CD8-positive, alpha-beta memory T cell (primary cell): ENCODE data around the gene ATP8A2. TPM values are rescaled to one million over a fixed set of nuclear protein-coding genes. Genes with fewer than 3 reads are reported as not detected.

Experiments
- CTCF ChIA-PET: fragments of 350-600 bp; sonication (Branson Sonifier 250); formaldehyde crosslinking; loops from one replicate; lab custom pipeline; 2021; ENCODE audit warnings: antibody characterized with exemption; lab: Charles Lee
- POLR2A ChIA-PET: fragments of 350-600 bp; sonication (Branson Sonifier 250); formaldehyde crosslinking; loops from one replicate; lab custom pipeline; 2021; ENCODE audit warnings: antibody characterized with exemption; lab: Charles Lee
- DNase-seq, 5 donors: peaks; one replicate each; pipeline versions ENCODE4 v3.0.0 to v3.0.0-alpha.2; 2020 to 2022; ENCODE audit warnings: mixed read lengths in 1 of 5
- H3K27ac ChIP-seq: one replicate; pipeline ENCODE4 v1.7.0; 2013; ENCODE audit warnings: low read depth, mild to moderate bottlenecking, low read length, moderate library complexity
- H3K27me3 ChIP-seq: 2 replicates; pipeline ENCODE4 v1.7.0; 2013; ENCODE audit warnings: low read length, mild to moderate bottlenecking; ENCODE audit not compliant: insufficient read depth, poor library complexity, severe bottlenecking
- H3K36me3 ChIP-seq: 2 replicates; pipeline ENCODE4 v1.7.0; 2013; ENCODE audit warnings: mild to moderate bottlenecking, low read length, moderate library complexity; ENCODE audit not compliant: insufficient read depth
- H3K4me1 ChIP-seq: 2 replicates; pipeline ENCODE4 v1.7.0; 2013; ENCODE audit warnings: mild to moderate bottlenecking, low read length, moderate library complexity; ENCODE audit not compliant: insufficient read depth
- H3K4me3 ChIP-seq: 2 replicates; pipeline ENCODE4 v1.7.0; 2013; ENCODE audit warnings: mild to moderate bottlenecking, low read length
- H3K9me3 ChIP-seq: 2 replicates; pipeline ENCODE4 v1.7.0; 2013; ENCODE audit warnings: mild to moderate bottlenecking, low read length
- H3K27ac Mint-ChIP-seq, 8 donors: one replicate each; pipeline ENCODE4 v1.8.0; 2020 to 2021; ENCODE audit warnings: mixed read lengths in 8 of 8, mild to moderate bottlenecking in 6 of 8, inconsistent platforms in 3 of 8, moderate library complexity in 3 of 8
- H3K27me3 Mint-ChIP-seq, 2 donors: one replicate each; pipeline ENCODE4 v1.8.0; 2020 to 2021; ENCODE audit warnings: mixed read lengths in 2 of 2, mild to moderate bottlenecking in 1 of 2, moderate library complexity in 1 of 2
- H3K36me3 Mint-ChIP-seq, 3 donors: one replicate each; pipeline ENCODE4 v1.8.0; 2020 to 2021; ENCODE audit warnings: mixed read lengths in 3 of 3, inconsistent platforms in 1 of 3, mild to moderate bottlenecking in 1 of 3
- H3K4me1 Mint-ChIP-seq, 3 donors: one replicate each; pipeline ENCODE4 v1.8.0; 2020 to 2021; ENCODE audit warnings: mixed read lengths in 3 of 3, inconsistent platforms in 1 of 3, mild to moderate bottlenecking in 1 of 3
- H3K4me3 Mint-ChIP-seq, 7 donors: one replicate each; pipeline ENCODE4 v1.8.0; 2020 to 2021; ENCODE audit warnings: mixed read lengths in 7 of 7, mild to moderate bottlenecking in 6 of 7, moderate library complexity in 4 of 7, inconsistent platforms in 2 of 7
- H3K9me3 Mint-ChIP-seq, 5 donors: one replicate each; pipeline ENCODE4 v1.8.0; 2020 to 2022; ENCODE audit warnings: mixed read lengths in 5 of 5, mild to moderate bottlenecking in 3 of 5, moderate library complexity in 2 of 5, inconsistent platforms in 1 of 5
- polyA plus RNA-seq: library from polyadenylated mRNA; unstranded; fragments of 300-500 nt; fragmentation: Illumina TruSeq; gene quantifications from one replicate; pipeline ENCODE4 v1.2.3, GENCODE V29; 2021
- total RNA-seq, 2 experiments: library from RNA; stranded (reverse); gene quantifications; one replicate each; pipeline ENCODE4 v1.2.3, GENCODE V29; 2021

ATP8A2 gene
- total and polyA plus RNA-seq, 3 experiments from 2014 or later, result 0.26 to 0.63 (median 0.58) TPM

DNA sequence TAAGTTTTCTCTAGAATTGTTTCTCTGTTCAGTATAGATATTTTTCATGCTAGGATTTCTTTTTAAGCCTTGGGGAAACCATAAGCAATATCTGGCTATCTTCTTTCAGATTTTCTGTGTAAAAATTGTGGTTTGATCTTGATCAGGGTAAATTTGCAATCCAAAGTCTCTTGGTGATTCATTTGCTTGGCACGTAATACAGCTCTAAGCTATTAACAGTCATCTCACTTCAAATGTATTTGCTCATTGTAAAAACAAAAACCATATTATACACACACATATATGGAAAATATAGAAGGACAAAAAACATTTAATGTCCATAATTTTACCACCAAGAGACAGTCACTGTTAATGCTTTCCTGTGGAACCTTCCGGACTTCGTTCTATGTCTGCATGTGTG is 489.1 kb downstream of the ATP8A2 start:
- H3K36me3 ChIP-seq, result no peaks in the 10 kb centered on the region
- H3K27ac Mint-ChIP-seq, result no peak overlapping the region
- no peak overlapping the region for H3K4me3 ChIP-seq
- no peak for DNase-seq
- POLR2A ChIA-PET, result no interaction called here
- no peaks in the 10 kb centered on the region for H3K4me1 ChIP-seq
- CTCF ChIA-PET, result no interaction called here
- no peak overlapping the region for H3K4me3 Mint-ChIP-seq
- H3K4me1 Mint-ChIP-seq, result peaks cover 0 to 3% (median 0%) of the 10 kb centered on the region in 3 donors
- H3K9me3 ChIP-seq, result no peaks in the 10 kb centered on the region
- H3K27me3 ChIP-seq, result no peaks in the 10 kb centered on the region
- H3K9me3 Mint-ChIP-seq, result peaks cover 0 to 2% (median 0%) of the 10 kb centered on the region in 5 donors
- peaks cover 4 to 12% of the 10 kb centered on the region in 2 donors for H3K27me3 Mint-ChIP-seq
- no peak overlapping the region for H3K27ac ChIP-seq
- H3K36me3 Mint-ChIP-seq, result peaks cover 0 to 2% (median 0%) of the 10 kb centered on the region in 3 donors

GRCh38 chr13:25862156-25862555 is 490.4 kb downstream of the ATP8A2 start:
- H3K27me3 Mint-ChIP-seq, result peaks cover 8 to 9% of the 10 kb centered on the region in 2 donors
- Histone ChIP-seq H3K27ac (no peak overlapping the region), H3K36me3 (no peaks in the 10 kb centered on the region), H3K9me3 (no peaks in the 10 kb centered on the region), H3K4me1 (no peaks in the 10 kb centered on the region), H3K27me3 (no peaks in the 10 kb centered on the region), H3K4me3 (no peak overlapping the region)
- H3K4me1 Mint-ChIP-seq, result no peaks in the 10 kb centered on the region
- POLR2A ChIA-PET, result no interaction called here
- no peak for DNase-seq
- no peak overlapping the region for H3K4me3 Mint-ChIP-seq
- H3K27ac Mint-ChIP-seq, result no peak overlapping the region
- CTCF ChIA-PET, result no interaction called here
- peaks cover 0 to 2% (median 0%) of the 10 kb centered on the region in 3 donors for H3K36me3 Mint-ChIP-seq
- H3K9me3 Mint-ChIP-seq, result peaks cover 0 to 2% (median 0%) of the 10 kb centered on the region in 5 donors

GRCh38 chr13:25864116-25864515 is 492.3 kb downstream of the ATP8A2 start:
- Histone ChIP-seq H3K4me1 (no peaks in the 10 kb centered on the region), H3K27me3 (no peaks in the 10 kb centered on the region), H3K36me3 (no peaks in the 10 kb centered on the region), H3K27ac (no peak overlapping the region), H3K4me3 (no peak overlapping the region), H3K9me3 (no peaks in the 10 kb centered on the region)
- POLR2A ChIA-PET, result no interaction called here
- H3K27ac Mint-ChIP-seq, result no peak overlapping the region
- CTCF ChIA-PET, result no interaction called here
- H3K27me3 Mint-ChIP-seq, result peaks cover 4 to 6% of the 10 kb centered on the region in 2 donors
- H3K4me1 Mint-ChIP-seq, result no peaks in the 10 kb centered on the region
- no peak for DNase-seq
- H3K9me3 Mint-ChIP-seq, result peaks cover 0 to 2% (median 0%) of the 10 kb centered on the region in 5 donors
- H3K4me3 Mint-ChIP-seq, result no peak overlapping the region
- H3K36me3 Mint-ChIP-seq, result peaks cover 0 to 2% (median 0%) of the 10 kb centered on the region in 3 donors

DNA sequence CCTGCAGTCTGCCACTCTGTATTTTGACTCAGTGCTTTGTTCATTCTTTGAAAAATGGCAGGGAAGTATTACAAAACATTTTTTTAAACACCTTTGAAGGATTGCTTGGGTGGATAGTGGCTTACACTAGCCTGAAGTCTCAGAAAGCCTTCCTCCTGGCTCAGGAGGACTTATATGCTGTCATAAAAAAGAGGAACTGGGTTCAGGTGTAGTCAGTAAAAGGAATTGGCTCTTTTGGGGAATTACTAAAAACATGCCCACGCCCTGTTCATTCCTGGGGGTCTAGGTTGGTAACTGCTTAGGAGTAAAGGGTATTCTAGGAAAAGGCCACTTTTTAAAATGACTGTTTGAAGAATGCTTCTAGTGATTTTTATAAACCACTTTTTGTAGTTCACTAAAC is 493.2 kb downstream of the ATP8A2 start:
- no peak overlapping the region for H3K27ac Mint-ChIP-seq
- CTCF ChIA-PET, result no interaction called here
- no peak for DNase-seq

DNA sequence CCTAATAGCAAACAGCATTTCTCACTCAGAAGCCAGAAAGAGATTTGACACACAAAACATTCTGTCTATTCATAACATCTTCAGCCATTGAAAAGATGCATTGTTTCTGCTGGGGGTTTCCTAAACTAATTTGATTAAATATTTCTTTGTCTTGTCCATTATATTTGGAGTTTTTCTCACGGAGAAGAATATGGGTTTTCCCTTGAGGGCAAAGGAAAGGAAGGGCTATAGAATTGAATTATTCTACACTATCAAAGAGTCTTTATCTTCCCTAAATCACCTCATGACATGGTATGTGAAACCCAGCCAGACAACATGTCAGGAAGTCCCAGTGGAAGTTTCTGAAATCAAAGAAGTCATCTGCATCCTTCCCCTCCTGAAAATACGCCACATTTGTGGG is 493.6 kb downstream of the ATP8A2 start:
- no peak for DNase-seq
- Mint-ChIP-seq H3K9me3 (no peaks in the 10 kb centered on the region), H3K4me3 (no peak overlapping the region), H3K27ac (no peak overlapping the region), H3K36me3 (peaks cover 0 to 1% (median 0%) of the 10 kb centered on the region in 3 donors), H3K4me1 (no peaks in the 10 kb centered on the region), H3K27me3 (peaks cover 4 to 6% of the 10 kb centered on the region in 2 donors)
- Histone ChIP-seq H3K36me3 (no peaks in the 10 kb centered on the region), H3K27me3 (no peaks in the 10 kb centered on the region), H3K9me3 (no peaks in the 10 kb centered on the region), H3K27ac (no peak overlapping the region), H3K4me1 (no peaks in the 10 kb centered on the region), H3K4me3 (no peak overlapping the region)
- CTCF ChIA-PET, result no interaction called here
- POLR2A ChIA-PET, result no interaction called here

More for the DNA sequence above, 493.2 kb downstream of the ATP8A2 start:
- Histone ChIP-seq H3K4me3 (no peak overlapping the region), H3K4me1 (no peaks in the 10 kb centered on the region), H3K27me3 (no peaks in the 10 kb centered on the region), H3K27ac (no peak overlapping the region), H3K36me3 (no peaks in the 10 kb centered on the region), H3K9me3 (no peaks in the 10 kb centered on the region)
- peaks cover 0 to 2% (median 0%) of the 10 kb centered on the region in 3 donors for H3K36me3 Mint-ChIP-seq
- H3K27me3 Mint-ChIP-seq, result peaks cover 4 to 6% of the 10 kb centered on the region in 2 donors
- POLR2A ChIA-PET, result no interaction called here
- H3K4me1 Mint-ChIP-seq, result no peaks in the 10 kb centered on the region
- H3K4me3 Mint-ChIP-seq, result no peak overlapping the region
- H3K9me3 Mint-ChIP-seq, result no peaks in the 10 kb centered on the region

DNA sequence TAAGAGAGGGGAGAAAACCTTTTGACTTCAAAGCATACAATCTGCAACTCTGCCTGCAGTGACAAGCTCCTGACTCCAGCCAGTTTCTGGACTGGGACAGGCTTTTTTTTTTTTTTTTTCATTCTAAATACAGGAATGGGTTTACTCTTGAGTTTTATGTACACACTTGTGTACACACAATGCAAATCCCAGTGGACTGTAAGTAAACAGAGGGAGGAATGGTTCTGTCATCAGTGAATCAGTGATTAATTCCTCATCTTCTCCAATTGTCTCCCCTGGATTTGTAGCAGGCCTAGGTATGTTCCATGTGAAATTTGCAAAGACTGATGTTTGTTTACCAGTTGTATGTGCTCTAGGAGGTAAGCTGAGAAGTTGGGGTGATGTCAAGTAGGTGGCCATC is 495.3 kb downstream of the ATP8A2 start:
- Histone ChIP-seq H3K27me3 (no peaks in the 10 kb centered on the region), H3K4me3 (no peak overlapping the region), H3K9me3 (no peaks in the 10 kb centered on the region), H3K4me1 (no peaks in the 10 kb centered on the region), H3K27ac (no peak overlapping the region), H3K36me3 (no peaks in the 10 kb centered on the region)
- peaks cover 4 to 7% of the 10 kb centered on the region in 2 donors for H3K27me3 Mint-ChIP-seq
- peaks cover 8 to 16% (median 16%) of the 10 kb centered on the region in 3 donors for H3K4me1 Mint-ChIP-seq
- no peak overlapping the region for H3K27ac Mint-ChIP-seq
- no peak for DNase-seq
- H3K9me3 Mint-ChIP-seq, result no peaks in the 10 kb centered on the region
- H3K36me3 Mint-ChIP-seq, result no peaks in the 10 kb centered on the region
- no peak overlapping the region for H3K4me3 Mint-ChIP-seq
- ChIA-PET CTCF (no interaction called here), POLR2A (no interaction called here)

GRCh38 chr13:25868490-25868889 is 496.7 kb downstream of the ATP8A2 start:
- CTCF ChIA-PET, result no interaction called here
- Histone ChIP-seq H3K27me3 (no peaks in the 10 kb centered on the region), H3K36me3 (no peaks in the 10 kb centered on the region), H3K4me1 (peaks cover 7% of the 10 kb centered on the region), H3K4me3 (no peak overlapping the region), H3K27ac (no peak overlapping the region), H3K9me3 (no peaks in the 10 kb centered on the region)
- Mint-ChIP-seq H3K4me3 (no peak overlapping the region), H3K4me1 (peaks cover 8 to 27% (median 23%) of the 10 kb centered on the region in 3 donors), H3K27me3 (peaks cover 4 to 10% of the 10 kb centered on the region in 2 donors), H3K36me3 (no peaks in the 10 kb centered on the region), H3K27ac (no peak overlapping the region), H3K9me3 (no peaks in the 10 kb centered on the region)
- no peak for DNase-seq
- POLR2A ChIA-PET, result no interaction called here

DNA sequence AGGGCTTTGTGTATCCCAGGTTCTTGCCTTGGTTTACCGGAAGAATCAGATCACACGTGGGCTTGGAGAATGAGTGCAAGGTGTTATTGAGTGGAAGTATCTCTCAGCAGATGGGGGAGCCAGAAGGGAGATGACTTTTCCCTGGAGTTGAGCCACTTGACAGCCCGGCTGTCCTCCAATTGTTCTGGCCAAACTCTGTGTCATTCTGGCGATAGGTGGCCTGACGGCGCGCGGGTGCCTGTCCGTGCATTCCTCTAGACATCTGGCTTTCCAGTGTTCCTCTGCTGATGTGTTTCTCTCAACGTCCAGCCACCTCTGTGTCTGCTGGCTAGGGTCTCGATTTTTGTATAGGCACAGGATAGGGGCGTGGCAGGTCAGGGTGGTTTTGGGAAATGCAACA is 498.2 kb downstream of the ATP8A2 start:
- Histone ChIP-seq H3K4me3 (no peak overlapping the region), H3K27ac (no peak overlapping the region), H3K36me3 (no peaks in the 10 kb centered on the region), H3K9me3 (no peaks in the 10 kb centered on the region), H3K27me3 (no peaks in the 10 kb centered on the region), H3K4me1 (peaks cover 19% of the 10 kb centered on the region)
- H3K4me1 Mint-ChIP-seq, result peaks cover 21 to 42% (median 37%) of the 10 kb centered on the region in 3 donors
- no peaks in the 10 kb centered on the region for H3K36me3 Mint-ChIP-seq
- POLR2A ChIA-PET, result no interaction called here
- H3K27ac Mint-ChIP-seq, result no peak overlapping the region
- DNase-seq, result no peak
- CTCF ChIA-PET, result no interaction called here
- H3K4me3 Mint-ChIP-seq, result no peak overlapping the region
- no peaks in the 10 kb centered on the region for H3K9me3 Mint-ChIP-seq
- peaks cover 4 to 8% of the 10 kb centered on the region in 2 donors for H3K27me3 Mint-ChIP-seq
